GM13976 (cell line): Measurements from ENCODE around the gene P2RX3.

ENCODE experiments used
- DNase-seq: peaks from one replicate; pipeline ENCODE4 v3.0.0; 2012; ENCODE audit warnings: low spot score
- in situ Hi-C: fragments of 300-500 bp; cut with MboI; formaldehyde crosslinking; loops from one replicate; pipeline ENCODE4 v1.12.0; 2022; ENCODE audit warnings: low sequenced_read_pairs, mixed read lengths, inconsistent platforms; ENCODE audit not compliant: unreplicated experiment
- TF ChIP-seq, protein P1 (sequence below): IDR thresholded peaks from 2 replicates; pipeline ENCODE4 v1.5.1; 2012; ENCODE audit warnings: borderline replicate concordance, mild to moderate bottlenecking; ENCODE audit not compliant: insufficient read depth; ENCODE audit errors: extremely low read depth, missing control alignments, control extremely low read depth

The P2RX3 gene

DNA sequence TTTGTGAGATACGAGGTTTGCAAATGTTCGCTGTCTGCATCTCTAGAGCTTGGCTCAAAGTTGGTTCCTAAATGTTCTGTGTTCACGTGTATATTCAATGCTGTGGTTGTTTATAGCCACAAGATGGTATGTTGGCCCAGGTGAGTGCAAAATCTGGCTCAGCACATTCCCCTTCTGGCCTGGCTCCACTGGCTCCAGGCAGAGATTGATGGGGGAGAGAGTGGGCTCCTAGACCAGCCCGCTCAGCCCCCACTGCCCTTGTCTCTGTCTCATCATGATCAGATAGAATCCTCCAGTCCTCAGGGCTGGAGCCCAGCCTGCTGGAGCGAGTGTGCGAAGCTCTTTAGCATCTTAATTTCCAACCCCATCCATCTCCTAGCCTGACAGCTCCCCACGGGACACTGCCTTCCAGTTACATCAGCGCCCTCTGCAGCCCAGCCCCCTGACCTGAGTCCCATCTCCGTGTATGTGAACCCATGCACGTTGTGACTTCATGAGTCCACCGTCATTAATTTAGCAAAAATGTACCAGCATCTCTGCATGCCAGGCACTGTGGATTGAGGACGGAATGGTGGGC is 2.0 kb downstream of the P2RX3 start:
- DNase-seq = no peak
- in situ Hi-C loops = loop anchor here (10.0 kb wide), 1 partner anchor 185 kb away; no protein-coding TSS in a partner anchor
- TF ChIP-seq, protein P1, sequence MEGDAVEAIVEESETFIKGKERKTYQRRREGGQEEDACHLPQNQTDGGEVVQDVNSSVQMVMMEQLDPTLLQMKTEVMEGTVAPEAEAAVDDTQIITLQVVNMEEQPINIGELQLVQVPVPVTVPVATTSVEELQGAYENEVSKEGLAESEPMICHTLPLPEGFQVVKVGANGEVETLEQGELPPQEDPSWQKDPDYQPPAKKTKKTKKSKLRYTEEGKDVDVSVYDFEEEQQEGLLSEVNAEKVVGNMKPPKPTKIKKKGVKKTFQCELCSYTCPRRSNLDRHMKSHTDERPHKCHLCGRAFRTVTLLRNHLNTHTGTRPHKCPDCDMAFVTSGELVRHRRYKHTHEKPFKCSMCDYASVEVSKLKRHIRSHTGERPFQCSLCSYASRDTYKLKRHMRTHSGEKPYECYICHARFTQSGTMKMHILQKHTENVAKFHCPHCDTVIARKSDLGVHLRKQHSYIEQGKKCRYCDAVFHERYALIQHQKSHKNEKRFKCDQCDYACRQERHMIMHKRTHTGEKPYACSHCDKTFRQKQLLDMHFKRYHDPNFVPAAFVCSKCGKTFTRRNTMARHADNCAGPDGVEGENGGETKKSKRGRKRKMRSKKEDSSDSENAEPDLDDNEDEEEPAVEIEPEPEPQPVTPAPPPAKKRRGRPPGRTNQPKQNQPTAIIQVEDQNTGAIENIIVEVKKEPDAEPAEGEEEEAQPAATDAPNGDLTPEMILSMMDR = no peak

DNA sequence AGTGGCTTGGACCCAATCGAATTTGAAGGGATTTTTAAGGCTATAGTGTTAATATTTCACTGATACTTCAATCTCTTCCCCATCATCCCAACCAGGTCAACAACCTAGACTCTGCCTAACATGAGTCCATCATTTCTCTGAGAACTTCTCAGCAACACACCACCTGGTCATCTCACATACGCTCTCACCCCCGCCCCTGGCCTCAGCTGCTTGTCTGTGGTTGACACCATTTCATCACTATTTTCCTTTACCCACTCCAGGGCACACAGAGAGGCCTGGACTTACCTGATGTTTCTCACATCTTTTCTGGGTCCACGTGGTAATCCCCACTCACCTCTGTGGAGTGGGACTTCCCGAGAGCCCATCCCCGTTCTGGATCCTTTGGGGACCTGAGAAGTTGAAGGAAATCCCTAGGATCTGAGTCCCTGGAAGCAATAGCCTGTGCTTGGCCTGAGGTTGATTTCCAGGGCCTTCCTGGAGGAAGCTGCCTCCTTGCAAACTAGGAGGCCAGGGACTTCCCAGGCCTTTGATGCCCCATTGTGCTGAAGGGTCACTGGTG is 3.2 kb downstream of the P2RX3 start:
- TF ChIP-seq, protein P1 = no peak
- in situ Hi-C loops = loop anchor here (10.0 kb wide), 1 partner anchor 183 kb away; no protein-coding TSS in a partner anchor
- no peak for DNase-seq

DNA sequence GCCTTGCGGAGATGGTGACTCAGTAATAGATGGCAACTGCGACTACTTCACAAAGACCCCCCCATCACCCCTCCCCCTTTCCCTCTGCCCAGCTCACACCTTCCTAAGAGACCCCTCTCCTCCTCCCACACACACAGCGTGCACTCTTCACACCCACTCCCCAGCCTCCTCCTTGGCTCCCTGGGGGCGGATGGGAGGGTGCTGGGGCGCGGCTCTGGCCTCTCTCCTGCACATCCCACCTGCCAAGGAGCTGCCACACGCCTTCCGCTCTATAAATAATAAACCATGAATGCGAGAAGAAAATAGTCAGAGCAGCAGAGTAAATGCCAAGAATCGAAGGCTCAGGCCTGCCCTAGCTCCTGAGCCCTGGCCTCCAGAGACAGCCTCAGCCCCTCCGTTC is 4.5 kb downstream of the P2RX3 start:
- TF ChIP-seq, protein P1 = no peak
- no peak for DNase-seq
- in situ Hi-C loops = loop anchor here (10.0 kb wide), 1 partner anchor 182 kb away; no protein-coding TSS in a partner anchor

DNA sequence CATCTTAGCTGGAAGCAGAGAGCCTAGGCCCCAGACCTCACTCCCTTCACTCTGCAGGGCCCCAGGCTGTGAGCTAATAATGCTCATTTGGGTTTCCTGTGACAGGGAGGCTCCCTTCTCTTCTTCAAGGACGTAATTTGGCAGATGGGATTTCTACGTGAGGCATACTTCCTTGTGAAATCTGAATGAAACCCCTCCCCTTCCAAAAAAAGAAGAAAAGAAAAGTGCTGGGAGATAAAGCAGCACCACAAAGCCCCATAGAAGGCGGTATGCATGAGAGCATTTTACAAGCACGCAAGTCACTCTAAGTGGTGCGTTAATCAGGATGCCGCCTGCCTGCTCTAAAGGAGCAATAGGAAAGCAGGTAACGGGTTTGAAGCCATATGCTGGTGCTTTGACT is 5.7 kb downstream of the P2RX3 start:
- no peak for DNase-seq
- in situ Hi-C loops = loop anchor here (10.0 kb wide), 1 partner anchor 181 kb away; no protein-coding TSS in a partner anchor
- TF ChIP-seq, protein P1 = no peak

DNA sequence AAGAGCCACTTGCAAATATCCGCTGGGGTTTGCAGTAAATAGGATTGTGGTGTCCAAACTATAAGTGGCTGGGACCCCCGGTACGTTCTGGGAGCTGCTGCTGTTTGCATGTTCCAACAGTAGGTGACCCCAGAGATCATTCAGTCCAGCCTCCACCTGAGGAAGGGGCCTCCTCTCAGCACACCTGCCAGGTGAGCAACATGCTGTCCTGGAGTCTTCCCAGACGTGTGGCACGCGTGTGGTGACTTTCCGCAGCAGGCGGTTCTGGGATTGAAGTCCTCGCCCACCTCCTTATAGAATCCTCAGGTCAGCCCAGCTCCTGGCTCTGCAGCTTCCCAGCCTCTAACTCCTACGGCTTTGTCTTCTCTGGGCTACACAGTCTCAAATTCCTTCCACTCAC is 6.7 kb downstream of the P2RX3 start:
- TF ChIP-seq, protein P1 = no peak
- DNase-seq = no peak
- in situ Hi-C loops = loop anchor here (10.0 kb wide), 1 partner anchor 180 kb away; no protein-coding TSS in a partner anchor

DNA sequence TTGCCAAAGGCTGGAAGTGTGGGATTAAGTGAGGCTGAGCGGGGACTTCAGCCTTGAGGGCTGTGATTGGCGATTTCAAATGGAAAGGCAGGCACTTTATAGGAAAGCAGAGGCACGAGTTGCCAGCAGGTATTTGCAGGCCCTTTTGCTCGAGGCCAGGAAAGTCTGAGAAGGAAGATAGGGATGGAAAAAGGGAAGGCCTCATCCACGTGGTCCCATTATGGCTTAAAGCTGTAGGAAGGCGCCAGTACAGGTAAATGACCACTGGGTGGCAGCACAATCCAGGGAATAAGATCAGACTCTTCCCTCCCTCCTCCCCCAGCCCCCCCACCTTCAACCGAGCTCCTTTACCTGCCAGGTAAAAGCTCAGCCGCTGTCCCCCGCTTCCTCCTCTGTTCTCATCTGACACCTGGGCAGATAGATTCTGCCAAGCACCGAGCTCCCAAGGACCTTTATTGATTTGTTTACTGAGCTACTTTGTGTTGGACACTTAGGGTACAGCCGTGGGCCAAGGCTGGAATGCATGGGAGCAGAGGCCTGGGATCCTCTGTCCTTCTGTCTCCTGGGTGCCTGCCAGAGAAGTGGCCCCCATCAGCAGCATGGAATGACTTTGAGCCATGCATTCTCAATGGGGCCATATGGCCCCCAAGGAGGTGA is 7.5 kb downstream of the P2RX3 start:
- in situ Hi-C loops = loop anchor here (10.0 kb wide), 1 partner anchor 179 kb away; no protein-coding TSS in a partner anchor
- TF ChIP-seq, protein P1 = peak; percentile 73
- peak; percentile 81 for DNase-seq
